Upper lobe of right lung (tissue), 1 donor: ENCODE results near the gene LYPD6B. TPM values are rescaled to one million over a fixed set of nuclear protein-coding genes. Genes with fewer than 3 reads are reported as not detected.

Experiments
- ATAC-seq: fragments of 200-7000 bp; cut with Tn5 transposase; one replicate; pipeline ENCODE4 v1.9.1; 2020; ENCODE audit warnings: mild to moderate bottlenecking, moderate library complexity
- DNase-seq: peaks from one replicate; pipeline ENCODE4 v3.0.0-alpha.2; 2020
- H3K27ac ChIP-seq: fragments of 200-600 bp; one replicate; pipeline ENCODE4 v1.8.0; 2022
- H3K27me3 ChIP-seq: fragments of 200-600 bp; one replicate; pipeline ENCODE4 v1.8.0; 2022; ENCODE audit warnings: mild to moderate bottlenecking
- H3K36me3 ChIP-seq: fragments of 200-600 bp; one replicate; pipeline ENCODE4 v1.8.0; 2022
- H3K4me1 ChIP-seq: fragments of 200-600 bp; one replicate; pipeline ENCODE4 v1.8.0; 2022
- H3K4me3 ChIP-seq: fragments of 200-600 bp; one replicate; pipeline ENCODE4 v1.8.0; 2022; ENCODE audit warnings: mild to moderate bottlenecking
- H3K9me3 ChIP-seq: fragments of 200-600 bp; one replicate; pipeline ENCODE4 v1.8.0; 2022
- intact Hi-C: fragments of 100-400 bp; cut with DNase I; formaldehyde crosslinking; loops from one replicate; pipeline ENCODE4 v1.11.0; 2022
- total RNA-seq: library from RNA; stranded (reverse); fragmentation: NEBNext Ultra II Directional; extraction: Animal tissue kit (Norgen Biotek cat#: 25700); gene quantifications from one replicate; pipeline ENCODE4 v1.2.1, GENCODE V29; 2021
- TF ChIP-seq, protein P1 (sequence below): fragments of 200-600 bp; IDR thresholded peaks from one replicate; pipeline ENCODE4 v1.8.0; 2022; ENCODE audit warnings: antibody characterized with exemption
- donor health status: DM: no; HTN: yes; CAD: no; lungs with severe emphysema.

Gene LYPD6B
- total RNA-seq, 1 donor from 2014 or later: 0.78 TPM

DNA sequence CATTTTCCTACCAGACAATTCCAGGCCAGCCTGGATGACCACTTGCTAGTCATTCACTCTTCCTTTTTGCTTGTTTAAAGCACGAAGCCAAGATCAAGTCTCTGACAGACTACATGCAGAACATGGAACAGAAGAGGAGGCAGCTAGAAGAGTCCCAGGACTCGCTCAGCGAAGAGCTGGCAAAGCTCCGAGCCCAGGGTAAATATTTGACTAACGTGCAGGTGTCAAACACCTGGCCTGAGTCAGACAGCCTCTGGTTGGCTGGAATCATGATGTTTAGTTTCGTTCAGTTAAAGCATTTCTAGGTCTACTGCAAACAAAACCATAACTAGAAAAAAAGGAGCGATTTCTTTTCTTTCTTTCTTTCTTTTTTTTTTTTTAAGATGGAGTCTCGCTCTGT is 44.2 kb upstream of the LYPD6B start:
- no peak overlapping the region for H3K27ac ChIP-seq
- no peaks in the 10 kb centered on the region for H3K4me1 ChIP-seq
- ATAC-seq: no peak
- no peaks in the 10 kb centered on the region for H3K27me3 ChIP-seq
- H3K36me3 ChIP-seq: no peaks in the 10 kb centered on the region
- TF ChIP-seq, protein P1, sequence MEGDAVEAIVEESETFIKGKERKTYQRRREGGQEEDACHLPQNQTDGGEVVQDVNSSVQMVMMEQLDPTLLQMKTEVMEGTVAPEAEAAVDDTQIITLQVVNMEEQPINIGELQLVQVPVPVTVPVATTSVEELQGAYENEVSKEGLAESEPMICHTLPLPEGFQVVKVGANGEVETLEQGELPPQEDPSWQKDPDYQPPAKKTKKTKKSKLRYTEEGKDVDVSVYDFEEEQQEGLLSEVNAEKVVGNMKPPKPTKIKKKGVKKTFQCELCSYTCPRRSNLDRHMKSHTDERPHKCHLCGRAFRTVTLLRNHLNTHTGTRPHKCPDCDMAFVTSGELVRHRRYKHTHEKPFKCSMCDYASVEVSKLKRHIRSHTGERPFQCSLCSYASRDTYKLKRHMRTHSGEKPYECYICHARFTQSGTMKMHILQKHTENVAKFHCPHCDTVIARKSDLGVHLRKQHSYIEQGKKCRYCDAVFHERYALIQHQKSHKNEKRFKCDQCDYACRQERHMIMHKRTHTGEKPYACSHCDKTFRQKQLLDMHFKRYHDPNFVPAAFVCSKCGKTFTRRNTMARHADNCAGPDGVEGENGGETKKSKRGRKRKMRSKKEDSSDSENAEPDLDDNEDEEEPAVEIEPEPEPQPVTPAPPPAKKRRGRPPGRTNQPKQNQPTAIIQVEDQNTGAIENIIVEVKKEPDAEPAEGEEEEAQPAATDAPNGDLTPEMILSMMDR: no peak
- no peak overlapping the region for H3K4me3 ChIP-seq
- DNase-seq: no peak
- intact Hi-C loops: no loop called here
- no peaks in the 10 kb centered on the region for H3K9me3 ChIP-seq

DNA sequence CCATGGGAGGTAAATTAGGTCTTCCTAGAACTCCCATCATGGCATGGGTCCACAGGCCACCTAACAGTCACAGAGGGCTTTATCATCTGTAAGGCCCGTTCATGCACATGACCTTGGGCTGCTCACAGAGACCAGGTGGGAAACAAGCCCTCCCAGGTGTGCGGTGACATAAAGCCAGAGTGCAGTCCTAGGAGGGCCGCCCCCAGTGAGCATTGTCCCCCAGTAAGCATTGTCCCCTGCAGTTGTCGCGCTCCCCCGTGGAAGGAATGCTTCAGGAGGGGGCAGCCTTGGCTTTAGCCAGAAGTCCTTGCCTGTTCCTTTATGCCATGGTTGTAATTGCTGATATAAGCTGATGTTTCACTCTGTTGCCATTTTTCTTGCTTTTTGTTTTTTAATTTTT is 41.7 kb upstream of the LYPD6B start:
- Histone ChIP-seq H3K4me1 (no peaks in the 10 kb centered on the region), H3K27ac (no peak overlapping the region), H3K9me3 (no peaks in the 10 kb centered on the region), H3K4me3 (no peak overlapping the region), H3K27me3 (no peaks in the 10 kb centered on the region), H3K36me3 (no peaks in the 10 kb centered on the region)
- DNase-seq (no peak), ATAC-seq (no peak)
- intact Hi-C loops: no loop called here
- TF ChIP-seq, protein P1: no peak

DNA sequence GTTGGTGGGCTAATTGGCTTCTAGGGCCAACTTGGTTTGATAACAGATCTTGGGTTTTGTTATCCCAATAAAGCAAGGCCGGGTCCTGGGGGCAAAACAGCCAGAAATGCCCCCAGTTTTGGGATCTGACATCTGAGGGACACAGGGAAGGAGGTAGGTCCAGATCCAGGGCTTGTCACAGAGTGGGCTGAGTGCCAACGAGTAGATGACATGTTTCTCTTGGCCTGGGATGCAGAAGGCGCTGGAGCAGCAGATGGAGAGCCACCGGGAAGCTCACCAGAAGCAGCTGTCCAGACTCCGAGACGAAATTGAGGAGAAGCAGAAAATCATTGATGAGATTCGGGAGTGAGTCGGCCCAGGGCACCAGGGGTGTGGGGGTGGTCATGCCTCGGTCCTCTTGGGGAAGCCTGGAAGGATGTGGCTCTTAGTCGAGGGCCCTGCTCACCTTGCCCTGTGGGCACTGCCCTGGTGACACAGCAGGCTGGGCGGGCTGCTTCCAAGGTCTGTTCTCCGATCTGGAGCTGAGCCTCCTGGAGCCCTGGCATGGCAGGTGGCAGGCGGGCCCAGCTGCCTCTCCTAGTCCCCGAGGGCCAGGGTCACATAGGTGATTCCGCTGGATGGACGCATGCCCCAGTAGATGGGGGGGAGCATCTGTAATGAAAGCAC is 40.2 kb upstream of the LYPD6B start:
- DNase-seq (no peak), ATAC-seq (no peak)
- intact Hi-C loops: no loop called here
- Histone ChIP-seq H3K9me3 (no peaks in the 10 kb centered on the region), H3K27ac (no peak overlapping the region), H3K27me3 (no peaks in the 10 kb centered on the region), H3K36me3 (no peaks in the 10 kb centered on the region), H3K4me1 (no peaks in the 10 kb centered on the region), H3K4me3 (no peak overlapping the region)
- TF ChIP-seq, protein P1: no peak

DNA sequence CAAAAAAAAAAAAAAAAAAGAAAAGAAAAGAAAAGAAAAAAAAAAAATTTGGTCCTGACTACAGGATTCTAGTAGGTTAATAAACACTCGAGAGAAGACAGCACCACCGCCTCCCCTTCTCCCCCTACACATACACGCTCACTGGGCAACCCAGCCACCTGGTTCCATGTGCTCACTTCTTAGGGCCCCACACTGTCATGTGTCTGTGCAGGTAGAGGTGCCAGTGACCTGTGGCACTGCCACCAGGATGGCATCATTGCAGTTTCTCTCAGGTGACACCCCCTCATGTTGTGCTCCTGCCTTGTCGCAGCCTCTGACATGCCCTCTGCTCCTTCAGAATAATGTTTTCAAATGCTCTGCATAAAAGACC is 39.7 kb upstream of the LYPD6B start:
- TF ChIP-seq, protein P1: no peak
- Histone ChIP-seq H3K27ac (no peak overlapping the region), H3K9me3 (no peaks in the 10 kb centered on the region), H3K4me3 (no peak overlapping the region), H3K4me1 (no peaks in the 10 kb centered on the region), H3K27me3 (no peaks in the 10 kb centered on the region), H3K36me3 (no peaks in the 10 kb centered on the region)
- no peak for DNase-seq
- ATAC-seq: no peak
- intact Hi-C loops: no loop called here

DNA sequence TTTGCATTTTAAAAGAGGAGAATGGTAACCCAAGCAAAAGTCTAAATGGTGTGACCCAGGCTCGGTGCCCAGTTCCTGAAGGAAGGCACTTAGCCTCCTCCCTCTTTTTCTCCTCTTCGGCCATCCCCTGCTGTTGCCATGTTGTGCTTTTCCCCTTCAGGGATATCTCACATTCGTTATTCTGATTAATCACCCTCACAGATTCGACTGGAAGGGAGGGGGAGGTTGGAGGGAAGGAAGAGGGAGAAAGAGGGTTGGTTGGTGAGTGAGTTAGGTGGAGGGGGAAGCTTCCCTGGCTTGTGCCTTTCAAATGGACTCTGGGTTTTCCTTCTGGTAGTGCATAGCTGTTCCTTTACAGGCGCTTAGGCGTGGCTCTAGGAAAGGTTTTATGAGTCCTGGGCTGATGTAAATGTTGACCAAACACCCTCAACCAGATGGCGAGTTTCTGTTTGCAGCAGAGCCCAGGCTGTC is 39.0 kb upstream of the LYPD6B start:
- Histone ChIP-seq H3K27me3 (no peaks in the 10 kb centered on the region), H3K27ac (no peak overlapping the region), H3K36me3 (no peaks in the 10 kb centered on the region), H3K4me1 (no peaks in the 10 kb centered on the region), H3K9me3 (no peaks in the 10 kb centered on the region), H3K4me3 (no peak overlapping the region)
- intact Hi-C loops: no loop called here
- no peak for DNase-seq
- ATAC-seq: no peak
- TF ChIP-seq, protein P1: no peak
